CD4-positive, alpha-beta T cell treated with Interferon gamma for 1 hour (primary cell): ENCODE measurements around the gene TIMM21.

Source experiments
- DNase-seq: peaks from one replicate; pipeline ENCODE4 v3.0.0-alpha.2; 2020

Gene TIMM21

GRCh38 chr18:74196220-74197119, 48.1 kb downstream of the TIMM21 start:
- DNase-seq, result peak; percentile 58

- DNase-seq, result no peak
Observed at GRCh38 chr18:74197705-74198341, 49.5 kb downstream of the TIMM21 start.

DNA sequence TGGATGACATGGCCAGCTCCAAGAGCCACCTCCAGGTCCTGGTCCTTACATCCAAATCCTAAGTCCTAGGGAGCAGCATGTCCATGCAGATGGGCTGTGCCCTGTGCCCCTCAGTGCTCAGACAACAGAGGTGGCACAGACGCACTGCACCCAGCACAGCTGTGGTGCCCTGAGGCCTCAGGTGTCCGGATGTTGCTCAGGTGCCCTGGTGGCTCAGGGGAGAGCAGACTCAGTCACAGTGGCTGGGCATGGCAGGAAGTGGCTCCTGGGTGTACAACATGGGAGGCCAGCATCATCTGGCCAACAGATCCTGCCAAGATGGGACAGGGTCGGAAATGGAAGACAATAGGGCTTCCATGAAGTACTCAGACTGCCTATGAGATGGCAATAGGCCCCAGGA, 50.1 kb downstream of the TIMM21 start:
- DNase-seq, result no peak

DNA sequence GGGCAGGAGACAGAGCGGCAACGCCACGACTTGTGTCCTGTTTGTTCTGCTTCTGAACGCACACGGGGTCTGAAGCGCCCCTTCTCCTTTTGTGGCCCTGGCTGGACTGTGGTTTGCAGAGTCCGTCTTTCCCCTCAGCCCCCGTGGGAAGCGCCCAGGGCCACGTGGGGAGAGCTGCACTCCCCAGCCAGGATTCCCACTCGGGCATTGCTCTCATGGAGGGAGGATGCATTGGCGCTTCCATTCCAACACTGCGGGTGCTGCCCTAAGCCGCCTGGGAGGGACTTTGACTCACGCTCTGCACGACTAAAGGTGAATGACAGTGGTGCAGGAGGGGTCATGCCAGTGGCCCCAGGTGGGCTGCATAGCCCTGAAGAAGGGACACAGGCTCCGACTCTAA, 52.5 kb downstream of the TIMM21 start:
- DNase-seq, result no peak

- no peak for DNase-seq
Observed at GRCh38 chr18:74203811-74204210, 55.5 kb downstream of the TIMM21 start.

DNA sequence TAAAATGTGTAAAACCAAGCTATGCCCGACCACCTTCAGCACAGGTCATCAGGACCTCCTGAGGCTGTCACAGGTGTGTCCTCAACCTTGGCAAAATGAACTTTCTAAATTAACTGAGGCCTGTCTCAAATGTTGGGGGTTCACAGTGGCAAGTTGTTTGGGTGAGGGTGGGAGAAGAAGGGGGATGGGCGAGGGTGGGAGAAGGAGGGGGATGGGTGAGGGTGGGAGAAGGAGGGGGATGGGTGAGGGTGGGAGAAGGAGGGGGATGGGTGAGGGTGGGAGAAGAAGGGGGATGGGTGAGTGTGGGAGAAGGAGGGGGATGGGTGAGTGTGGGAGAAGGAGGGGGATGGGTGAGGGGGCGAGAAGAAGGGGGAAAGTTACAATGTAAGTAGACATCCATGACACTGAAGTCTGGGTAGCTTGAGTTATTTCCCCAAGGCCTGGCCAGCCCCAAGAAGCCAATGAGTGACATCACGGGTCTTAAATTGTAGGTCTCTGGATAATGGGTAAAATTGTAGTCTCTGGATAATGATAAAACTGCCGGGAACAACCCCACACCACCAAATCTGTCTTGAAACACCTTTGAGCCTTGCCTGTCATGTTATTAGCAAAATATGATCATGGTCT, 56.3 kb downstream of the TIMM21 start:
- no peak for DNase-seq
